Prostate gland (tissue), 2 donors: ENCODE measurements around the gene UQCRC1. TPM values are rescaled to one million over a fixed set of nuclear protein-coding genes. Genes with fewer than 3 reads are reported as not detected.

ENCODE experiments used
- DNase-seq: peaks from one replicate; pipeline ENCODE4 v3.0.0-alpha.2; 2019; ENCODE audit warnings: low spot score
- H3K27ac ChIP-seq, 2 donors: fragments of 200-600 bp; sonication (generic); 2 replicates each; pipeline ENCODE4 v1.5.1; 2017 to 2019
- H3K27me3 ChIP-seq: fragments of 200-600 bp; sonication (generic); replicated peaks from 2 replicates; pipeline ENCODE4 v1.5.1; 2019; ENCODE audit not compliant: insufficient read depth
- H3K36me3 ChIP-seq, 2 donors: fragments of 200-600 bp; sonication (generic); 1 replicate in 1 of 2; 2 replicates in 1 of 2; pipeline versions ENCODE4 v1.5.1 to v1.8.1; 2017 to 2019
- H3K4me1 ChIP-seq: fragments of 200-600 bp; sonication (generic); replicated peaks from 2 replicates; pipeline ENCODE4 v1.5.1; 2019
- H3K4me3 ChIP-seq, 2 donors: fragments of 200-600 bp; sonication (generic); 2 replicates each; pipeline ENCODE4 v1.5.1; 2017 to 2019
- H3K9me3 ChIP-seq: fragments of 200-600 bp; sonication (generic); 2 replicates; pipeline ENCODE4 v1.5.1; 2017
- POLR2A ChIP-seq: fragments of 450-650 bp; IDR thresholded peaks from one replicate; pipeline ENCODE4 v1.6.1; 2016; ENCODE audit warnings: antibody characterized with exemption, mild to moderate bottlenecking
- POLR2AphosphoS5 ChIP-seq: sonication (generic); formaldehyde crosslinking; IDR thresholded peaks from one replicate; pipeline ENCODE4 v1.6.1; 2017; ENCODE audit warnings: antibody characterized with exemption
- WGBS: methylation state at CpG from one replicate; pipeline ENCODE4 v1.1.5; 2018; 5-methylcytosine and 5-hydroxymethylcytosine counted together
- intact Hi-C: fragments of 100-400 bp; cut with DNase I; formaldehyde crosslinking; loops from one replicate; pipeline ENCODE4 v1.14.2; 2022
- total RNA-seq, 2 donors: library from RNA; depleted of rRNA; stranded (reverse); fragments of >200 nt; gene quantifications; one replicate each; pipeline ENCODE4 v1.1.0, GENCODE V29; 2016
- TF ChIP-seq, protein P1 (sequence below), 4 experiments: fragments of 200-600 bp in 2 of 4; fragments of 450-650 bp in 2 of 4; sonication (generic) in 2 of 4; IDR thresholded peaks; 1 replicate in 3 of 4; 2 replicates in 1 of 4; pipeline ENCODE4 v1.5.1; 2016 to 2019; ENCODE audit warnings: antibody characterized with exemption in 4 of 4, mild to moderate bottlenecking in 2 of 4, moderate library complexity in 2 of 4

UQCRC1 gene
- total RNA-seq, 2 donors from 2014 or later: 239 to 251 TPM

- 88% methylated on average over 29 of the region's 38 CpGs for WGBS
- Histone ChIP-seq H3K4me3 (no peak overlapping the region), H3K9me3 (no peaks in the 10 kb centered on the region), H3K27me3 (no peaks in the 10 kb centered on the region), H3K4me1 (peaks cover 5% of the 10 kb centered on the region), H3K36me3 (no peaks in the 10 kb centered on the region), H3K27ac (no peak overlapping the region)
- intact Hi-C loops: no loop called here
- no peak for DNase-seq
- TF ChIP-seq, protein P1, sequence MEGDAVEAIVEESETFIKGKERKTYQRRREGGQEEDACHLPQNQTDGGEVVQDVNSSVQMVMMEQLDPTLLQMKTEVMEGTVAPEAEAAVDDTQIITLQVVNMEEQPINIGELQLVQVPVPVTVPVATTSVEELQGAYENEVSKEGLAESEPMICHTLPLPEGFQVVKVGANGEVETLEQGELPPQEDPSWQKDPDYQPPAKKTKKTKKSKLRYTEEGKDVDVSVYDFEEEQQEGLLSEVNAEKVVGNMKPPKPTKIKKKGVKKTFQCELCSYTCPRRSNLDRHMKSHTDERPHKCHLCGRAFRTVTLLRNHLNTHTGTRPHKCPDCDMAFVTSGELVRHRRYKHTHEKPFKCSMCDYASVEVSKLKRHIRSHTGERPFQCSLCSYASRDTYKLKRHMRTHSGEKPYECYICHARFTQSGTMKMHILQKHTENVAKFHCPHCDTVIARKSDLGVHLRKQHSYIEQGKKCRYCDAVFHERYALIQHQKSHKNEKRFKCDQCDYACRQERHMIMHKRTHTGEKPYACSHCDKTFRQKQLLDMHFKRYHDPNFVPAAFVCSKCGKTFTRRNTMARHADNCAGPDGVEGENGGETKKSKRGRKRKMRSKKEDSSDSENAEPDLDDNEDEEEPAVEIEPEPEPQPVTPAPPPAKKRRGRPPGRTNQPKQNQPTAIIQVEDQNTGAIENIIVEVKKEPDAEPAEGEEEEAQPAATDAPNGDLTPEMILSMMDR (IDR thresholded peaks at IDR 0.05): no peak
- TF ChIP-seq POLR2AphosphoS5: no peak
- TF ChIP-seq POLR2A: no peak
These were observed 30.6 kb upstream of the UQCRC1 start for GRCh38 chr3:48639944-48640606.

DNA sequence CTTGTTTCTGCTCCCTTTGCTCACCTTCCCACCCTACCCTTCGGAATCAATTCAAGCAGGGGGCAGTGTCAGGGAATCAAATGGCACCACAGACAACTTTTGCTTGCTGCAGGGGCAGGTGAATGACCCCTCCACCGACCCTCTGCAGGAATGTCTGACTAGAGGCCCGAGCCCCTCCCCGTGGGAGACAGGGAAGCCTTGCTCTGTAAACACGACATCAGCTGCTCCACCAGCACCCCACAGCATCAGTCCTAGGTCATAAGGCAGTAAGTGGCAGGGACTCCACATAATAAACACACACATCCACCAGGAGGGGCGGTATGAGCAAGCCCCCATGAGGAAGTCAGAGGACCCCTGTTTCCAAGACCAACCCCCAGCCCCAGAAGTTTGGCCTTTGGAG is 27.9 kb upstream of the UQCRC1 start:
- DNase-seq: no peak
- peaks cover 12% of the 10 kb centered on the region for H3K4me1 ChIP-seq
- WGBS: 72% methylated on average over 6 of the region's 6 CpGs
- no peaks in the 10 kb centered on the region for H3K27me3 ChIP-seq
- no peak for TF ChIP-seq POLR2A
- TF ChIP-seq POLR2AphosphoS5: no peak
- TF ChIP-seq, protein P1 (IDR thresholded peaks at IDR 0.05): no peak
- no peak overlapping the region for H3K4me3 ChIP-seq
- no peak overlapping the region for H3K27ac ChIP-seq
- H3K9me3 ChIP-seq: no peaks in the 10 kb centered on the region
- intact Hi-C loops: no loop called here
- peaks cover 0 to under 1% of the 10 kb centered on the region in 2 donors for H3K36me3 ChIP-seq

GRCh38 chr3:48636149-48636655 is 26.8 kb upstream of the UQCRC1 start:
- no peak for TF ChIP-seq POLR2A
- TF ChIP-seq, protein P1 (IDR thresholded peaks at IDR 0.05): no peak
- TF ChIP-seq POLR2AphosphoS5: no peak
- Histone ChIP-seq H3K36me3 (peaks cover 0 to 5% of the 10 kb centered on the region in 2 donors), H3K9me3 (no peaks in the 10 kb centered on the region), H3K4me3 (peak overlapping the region; percentile 89 to 90), H3K27me3 (no peaks in the 10 kb centered on the region), H3K27ac (peak overlapping the region; percentile 73 to 77), H3K4me1 (peaks cover 12% of the 10 kb centered on the region)
- DNase-seq: no peak
- intact Hi-C loops: no loop called here
- 59% methylated on average over 10 of the region's 10 CpGs for WGBS

- peak; percentile 96 for DNase-seq
- Histone ChIP-seq H3K36me3 (peaks cover 0 to 5% of the 10 kb centered on the region in 2 donors), H3K4me3 (peak within 1 kb of the TSS; percentile 89 to 90), H3K27ac (peak within 1 kb of the TSS; percentile 73 to 77), H3K27me3 (no peaks in the 10 kb centered on the region), H3K9me3 (no peaks in the 10 kb centered on the region), H3K4me1 (peaks cover 12% of the 10 kb centered on the region)
- 0% methylated on average over 24 of the region's 68 CpGs for WGBS
- intact Hi-C loops: no loop called here
- TF ChIP-seq, protein P1 (IDR thresholded peaks at IDR 0.05): peak; percentile 22 to 73 (median 46)
- TF ChIP-seq POLR2AphosphoS5 (peak; percentile 96), POLR2A (peak; percentile 66)
These were observed 26.0 kb upstream of the UQCRC1 start, which contains the start of gene SLC26A6 for GRCh38 chr3:48635222-48636021. SLC26A6 (minus strand) TSS chr3:48635461; CDS start chr3:48635393, 68 bp downstream.
